T-cell (primary cell): Measurements from ENCODE around the gene NANOG. TPM values are rescaled to one million over a fixed set of nuclear protein-coding genes. Genes with fewer than 3 reads are reported as not detected.
"Not testable (repeated sequence)": the region's sequence is repeated elsewhere in the genome, so short reads cannot be mapped to it uniquely, and the experiment has no call there.

Source experiments
- ATAC-seq, 4 experiments: fragments of 200-7000 bp in 3 of 4; fragments of 150-1000 bp in 1 of 4; cut with Tn5 transposase; replicated peaks in 1 of 4; 1 replicate in 3 of 4; 2 replicates in 1 of 4; pipeline ENCODE4 v1.10.0; 2021; ENCODE audit warnings: moderate library complexity in 3 of 4, mild to moderate bottlenecking in 2 of 4, moderate number of reproducible peaks in 1 of 4
- CTCF ChIA-PET, 2 donors: fragments of 300-600 bp; sonication (Branson Sonifier 250); formaldehyde crosslinking; loops; one replicate each; lab custom pipeline; 2022; ENCODE audit warnings: antibody characterized with exemption in 2 of 2; lab: Charles Lee
- POLR2A ChIA-PET, 2 donors: fragments of 300-600 bp; sonication (Branson Sonifier 250); formaldehyde crosslinking; loops; one replicate each; lab custom pipeline; 2022; ENCODE audit warnings: antibody characterized with exemption in 2 of 2; lab: Charles Lee
- DNase-seq, 35 experiments: peaks; one replicate each; pipeline versions ENCODE4 v3.0.0 to v3.0.0-alpha.2; 2013 to 2023
- H3K27ac ChIP-seq: one replicate; pipeline ENCODE4 v1.5.1; 2013; ENCODE audit warnings: low read length
- H3K27me3 ChIP-seq, 2 experiments: replicated peaks in 1 of 2; 1 replicate in 1 of 2; 2 replicates in 1 of 2; pipeline versions ENCODE4 v1.6.1 to v1.7.0; 2013; ENCODE audit warnings: low read length in 1 of 2, mixed read lengths in 1 of 2; ENCODE audit not compliant: control insufficient read depth in 2 of 2, insufficient read depth in 2 of 2; ENCODE audit errors: extremely low read depth in 1 of 2
- H3K36me3 ChIP-seq, 2 donors: 1 replicate in 1 of 2; 2 replicates in 1 of 2; pipeline versions ENCODE4 v1.6.1 to v1.7.0; 2013; ENCODE audit warnings: low read length in 1 of 2; ENCODE audit not compliant: control insufficient read depth in 2 of 2, insufficient read depth in 1 of 2; ENCODE audit errors: extremely low read depth in 1 of 2
- H3K4me1 ChIP-seq, 2 experiments: 1 replicate in 1 of 2; 2 replicates in 1 of 2; pipeline versions ENCODE4 v1.6.1 to v1.7.0; 2013; ENCODE audit warnings: low read length in 2 of 2, mixed read lengths in 1 of 2; ENCODE audit not compliant: insufficient read depth in 2 of 2, control insufficient read depth in 1 of 2; ENCODE audit errors: extremely low read depth in 1 of 2
- H3K4me3 ChIP-seq, 2 donors: 1 replicate in 1 of 2; 2 replicates in 1 of 2; pipeline versions ENCODE4 v1.5.1 to v1.7.0; 2013; ENCODE audit warnings: mild to moderate bottlenecking in 2 of 2, low read length in 1 of 2, moderate library complexity in 1 of 2; ENCODE audit not compliant: control insufficient read depth in 1 of 2; ENCODE audit errors: extremely low read depth in 1 of 2
- H3K9me3 ChIP-seq: 2 replicates; pipeline ENCODE4 v1.7.0; 2013
- H3K27ac Mint-ChIP-seq, 2 donors: one replicate each; pipeline ENCODE4 v1.8.0; 2020 to 2021; ENCODE audit warnings: mild to moderate bottlenecking in 2 of 2, mixed read lengths in 2 of 2
- H3K27me3 Mint-ChIP-seq, 2 donors: one replicate each; pipeline ENCODE4 v1.8.0; 2021 to 2022; ENCODE audit warnings: mixed read lengths in 2 of 2
- H3K36me3 Mint-ChIP-seq: one replicate; pipeline ENCODE4 v1.8.0; 2021; ENCODE audit warnings: mixed read lengths
- H3K4me1 Mint-ChIP-seq, 3 donors: one replicate each; pipeline ENCODE4 v1.8.0; 2020 to 2022; ENCODE audit warnings: mixed read lengths in 3 of 3, mild to moderate bottlenecking in 1 of 3
- H3K4me3 Mint-ChIP-seq, 3 donors: one replicate each; pipeline ENCODE4 v1.8.0; 2020 to 2022; ENCODE audit warnings: mild to moderate bottlenecking in 3 of 3, mixed read lengths in 3 of 3, moderate library complexity in 3 of 3
- H3K9me3 Mint-ChIP-seq, 3 donors: one replicate each; pipeline ENCODE4 v1.8.0; 2020 to 2022; ENCODE audit warnings: mixed read lengths in 3 of 3
- WGBS: methylation state at CpG from one replicate; pipeline ENCODE4 v1.1.5; 2013; ENCODE audit warnings: missing lambda C conversion rate; ENCODE audit not compliant: insufficient coverage; 5-methylcytosine and 5-hydroxymethylcytosine counted together
- total RNA-seq, 35 experiments: library from RNA in 6 of 35; stranded (reverse) in 6 of 35; fragments of 120-200 nt in 1 of 35; gene quantifications; one replicate each; pipeline versions ENCODE4 v1.2.1 to v1.2.4 and lab custom pipeline; 2013 to 2026

Gene NANOG
- total RNA-seq (under 1 TPM in 3 of 5 donors, not detected in 2; 0.54 to 0.64 (median 0.59) TPM), total RNA-seq (lab: John Stamatoyannopoulos, UW) (0 to 0.07 (median 0) reads per million in 29 experiments)
- not detected for total RNA-seq (2013)

DNA sequence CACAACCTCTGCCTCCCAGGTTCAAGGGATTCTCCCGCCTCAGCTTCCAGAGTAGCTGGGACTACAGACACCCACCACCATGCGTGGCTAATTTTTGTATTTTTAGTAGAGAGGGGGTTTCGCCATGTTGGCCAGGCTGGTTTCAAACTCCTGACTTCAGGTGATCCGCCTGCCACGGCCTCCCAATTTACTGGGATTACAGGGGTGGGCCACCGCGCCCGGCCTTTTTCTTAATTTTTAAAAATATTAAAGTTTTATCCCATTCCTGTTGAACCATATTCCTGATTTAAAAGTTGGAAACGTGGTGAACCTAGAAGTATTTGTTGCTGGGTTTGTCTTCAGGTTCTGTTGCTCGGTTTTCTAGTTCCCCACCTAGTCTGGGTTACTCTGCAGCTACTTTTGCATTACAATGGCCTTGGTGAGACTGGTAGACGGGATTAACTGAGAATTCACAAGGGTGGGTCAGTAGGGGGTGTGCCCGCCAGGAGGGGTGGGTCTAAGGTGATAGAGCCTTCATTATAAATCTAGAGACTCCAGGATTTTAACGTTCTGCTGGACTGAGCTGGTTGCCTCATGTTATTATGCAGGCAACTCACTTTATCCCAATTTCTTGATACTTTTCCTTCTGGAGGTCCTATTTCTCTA, at the start of gene NANOG:
TSS of gene NANOG (plus strand) at position 519 of the 645 bp plus-strand sequence. CDS start 213 bp downstream, outside the sequence.
- H3K9me3 Mint-ChIP-seq, H3K36me3 Mint-ChIP-seq, DNase-seq, H3K27ac Mint-ChIP-seq, H3K4me1 Mint-ChIP-seq, H3K4me3 Mint-ChIP-seq, CTCF ChIA-PET, H3K27ac ChIP-seq, H3K36me3 ChIP-seq, ATAC-seq, POLR2A ChIA-PET, H3K4me3 ChIP-seq, H3K9me3 ChIP-seq, H3K4me1 ChIP-seq: not testable (repeated sequence)
- H3K27me3 Mint-ChIP-seq = peaks cover 13 to 19% of the 10 kb centered on the region in 2 donors
- H3K27me3 ChIP-seq = peaks cover 0 to 12% of the 10 kb centered on the region in 2 experiments
- WGBS = no CpG with 5 or more reads among the region's 13 CpGs

DNA sequence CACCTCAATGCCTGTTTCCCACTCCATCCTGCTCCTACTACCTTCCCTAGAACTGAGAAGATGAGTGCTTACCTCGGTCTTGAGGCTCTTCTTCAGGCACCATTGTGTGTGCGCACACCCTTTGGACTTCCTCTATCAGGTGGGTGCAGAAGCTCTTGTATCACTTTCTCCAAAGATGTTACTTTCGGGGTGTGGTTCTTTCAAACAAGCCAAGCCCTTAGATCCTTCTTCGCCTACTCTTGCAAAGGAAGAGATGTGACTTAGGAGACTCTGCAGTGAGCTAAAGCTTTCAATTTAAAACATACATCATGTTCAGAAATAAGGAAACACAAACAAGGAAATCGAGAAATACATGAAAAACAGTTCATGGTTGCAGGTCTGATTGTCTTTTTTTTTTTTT, 42.0 kb upstream of the NANOG start, which contains the start of gene CLEC4C:
TSS of gene CLEC4C (minus strand) at position 130 of the 400 bp plus-strand sequence. CDS start at position 103, 27 bp downstream.
- ChIA-PET POLR2A (interaction anchor here in 1 of 2 donors (0.7 kb wide), 1 partner anchor 85 kb away, joined by 9 read pairs; no protein-coding TSS in a partner anchor), CTCF (no interaction called here)
- peaks cover 0 to 4% (median 0%) of the 10 kb centered on the region in 3 donors for H3K9me3 Mint-ChIP-seq
- no peaks in the 10 kb centered on the region for H3K36me3 Mint-ChIP-seq
- H3K27ac ChIP-seq = no peak within 1 kb of the TSS
- H3K4me1 ChIP-seq = no peaks in the 10 kb centered on the region
- DNase-seq = no peak
- H3K27me3 ChIP-seq = no peaks in the 10 kb centered on the region
- H3K9me3 ChIP-seq = no peaks in the 10 kb centered on the region
- H3K27ac Mint-ChIP-seq = no peak within 1 kb of the TSS
- WGBS = 81% methylated on average over 2 of the region's 5 CpGs
- no peak within 1 kb of the TSS for H3K4me3 Mint-ChIP-seq
- peaks cover 0 to 4% (median 0%) of the 10 kb centered on the region in 3 donors for H3K4me1 Mint-ChIP-seq
- no peaks in the 10 kb centered on the region for H3K36me3 ChIP-seq
- H3K27me3 Mint-ChIP-seq = no peaks in the 10 kb centered on the region
- H3K4me3 ChIP-seq = no peak within 1 kb of the TSS
- no peak for ATAC-seq

GRCh38 chr12:7748852-7749251, 40.4 kb upstream of the NANOG start:
- CTCF ChIA-PET = no interaction called here
- H3K27ac Mint-ChIP-seq = no peak overlapping the region

DNA sequence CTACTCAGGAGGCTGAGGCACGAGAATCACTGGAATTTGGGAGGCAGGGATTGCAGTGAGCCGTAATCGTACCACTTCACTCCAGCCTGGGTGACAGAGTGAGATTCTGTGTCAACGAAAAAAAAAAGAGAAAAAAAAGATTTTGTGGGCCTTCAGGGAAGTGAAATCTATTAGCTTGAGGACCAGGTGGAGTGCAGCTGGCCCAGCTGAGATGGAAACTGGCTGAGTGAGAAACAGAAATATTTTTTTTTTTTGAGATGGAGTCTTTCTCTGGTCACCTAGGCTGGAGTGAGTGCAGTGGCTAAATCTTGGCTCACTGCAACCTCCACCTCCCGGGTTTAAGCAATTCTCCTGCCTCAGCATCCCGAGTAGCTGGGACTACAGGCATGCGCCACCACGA, 39.8 kb upstream of the NANOG start:
- Mint-ChIP-seq H3K9me3 (no peaks in the 10 kb centered on the region), H3K4me1 (peaks cover 0 to 7% (median 0%) of the 10 kb centered on the region in 3 donors), H3K36me3 (no peaks in the 10 kb centered on the region), H3K27me3 (no peaks in the 10 kb centered on the region), H3K4me3 (no peak overlapping the region), H3K27ac (no peak overlapping the region)
- ChIA-PET POLR2A (no interaction called here), CTCF (no interaction called here)
- no peaks in the 10 kb centered on the region for H3K36me3 ChIP-seq
- no peak overlapping the region for H3K27ac ChIP-seq
- peaks cover 0 to 8% of the 10 kb centered on the region in 2 experiments for H3K4me1 ChIP-seq
- WGBS = 82% methylated on average over 4 of the region's 8 CpGs
- no peak for DNase-seq
- no peaks in the 10 kb centered on the region for H3K27me3 ChIP-seq
- H3K9me3 ChIP-seq = no peaks in the 10 kb centered on the region
- ATAC-seq = no peak
- no peak overlapping the region for H3K4me3 ChIP-seq

More at GRCh38 chr12:7748852-7749251, 40.4 kb upstream of the NANOG start:
- ATAC-seq (no peak), DNase-seq (no peak)
- Mint-ChIP-seq H3K4me1 (peaks cover 0 to 7% (median 0%) of the 10 kb centered on the region in 3 donors), H3K4me3 (no peak overlapping the region), H3K27me3 (no peaks in the 10 kb centered on the region), H3K9me3 (no peaks in the 10 kb centered on the region), H3K36me3 (no peaks in the 10 kb centered on the region)
- peaks cover 0 to 8% of the 10 kb centered on the region in 2 experiments for H3K4me1 ChIP-seq
- no peaks in the 10 kb centered on the region for H3K9me3 ChIP-seq
- no peak overlapping the region for H3K27ac ChIP-seq
- H3K27me3 ChIP-seq = no peaks in the 10 kb centered on the region
- H3K4me3 ChIP-seq = no peak overlapping the region
- POLR2A ChIA-PET = no interaction called here
- H3K36me3 ChIP-seq = no peaks in the 10 kb centered on the region
- 82% methylated on average over 4 of the region's 4 CpGs for WGBS

DNA sequence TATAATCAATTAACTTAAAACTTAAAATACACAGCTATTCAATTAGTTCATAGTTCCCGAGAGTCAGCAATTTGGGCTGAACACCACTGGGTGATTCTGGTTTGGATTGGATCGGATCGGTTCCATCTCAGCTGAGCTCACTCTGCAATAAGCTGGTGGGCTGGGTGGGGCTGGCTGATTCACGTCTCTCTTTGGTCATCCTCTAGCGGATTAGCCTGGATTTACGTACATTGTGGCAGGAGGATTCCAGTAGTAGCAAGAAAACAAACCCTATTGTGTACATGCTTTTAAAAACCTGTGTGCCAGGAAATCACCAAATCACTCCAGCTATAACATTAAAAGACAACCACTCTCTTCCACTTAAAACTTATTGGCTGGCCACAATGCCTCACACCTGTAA, 38.9 kb upstream of the NANOG start:
- ChIA-PET POLR2A (interaction anchor here in 1 of 2 donors (0.7 kb wide), 1 partner anchor 35 kb away, joined by 4 read pairs; no protein-coding TSS in a partner anchor), CTCF (interaction anchor here in 1 of 2 donors (0.6 kb wide), 1 partner anchor 11 kb away, joined by 4 read pairs; no protein-coding TSS in a partner anchor)
- no peak for ATAC-seq
- H3K27ac ChIP-seq = no peak overlapping the region
- peaks cover 0 to 8% of the 10 kb centered on the region in 2 experiments for H3K4me1 ChIP-seq
- no peak overlapping the region for H3K27ac Mint-ChIP-seq
- no peak overlapping the region for H3K4me3 ChIP-seq
- H3K27me3 Mint-ChIP-seq = no peaks in the 10 kb centered on the region
- no peak for DNase-seq
- 100% methylated on average over 1 of the region's 6 CpGs for WGBS
- H3K9me3 Mint-ChIP-seq = no peaks in the 10 kb centered on the region
- H3K36me3 ChIP-seq = no peaks in the 10 kb centered on the region
- no peaks in the 10 kb centered on the region for H3K36me3 Mint-ChIP-seq
- no peaks in the 10 kb centered on the region for H3K27me3 ChIP-seq
- no peak overlapping the region for H3K4me3 Mint-ChIP-seq
- peaks cover 0 to 7% (median 0%) of the 10 kb centered on the region in 3 donors for H3K4me1 Mint-ChIP-seq
- H3K9me3 ChIP-seq = no peaks in the 10 kb centered on the region

DNA sequence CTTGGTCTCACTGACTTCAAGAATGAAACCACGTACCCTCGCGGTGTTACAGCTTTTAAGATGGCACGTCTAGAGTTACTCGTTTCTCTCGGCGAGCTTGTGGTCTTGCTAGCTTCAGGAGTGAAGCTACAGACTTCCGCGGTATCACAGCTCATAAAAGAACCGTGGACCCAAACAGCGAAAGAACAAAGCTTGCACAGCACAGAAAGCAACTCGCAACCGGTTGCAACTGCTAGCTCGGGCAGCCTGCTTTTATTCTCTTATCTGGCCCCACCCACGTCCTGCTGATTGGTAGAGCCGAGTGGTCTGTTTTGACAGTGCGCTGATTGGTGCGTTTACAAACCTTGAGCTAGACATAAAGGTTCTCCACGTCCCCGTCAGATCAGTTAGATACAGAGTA, 37.8 kb upstream of the NANOG start:
- H3K27ac Mint-ChIP-seq = no peak overlapping the region
- WGBS = 73% methylated on average over 19 of the region's 20 CpGs
- DNase-seq (no peak), ATAC-seq (no peak)
- ChIA-PET POLR2A (interaction anchor here in 1 of 2 donors (0.5 kb wide), 1 partner anchor 14 kb away, joined by 5 read pairs; no protein-coding TSS in a partner anchor), CTCF (no interaction called here)
- Histone ChIP-seq H3K27ac (no peak overlapping the region), H3K27me3 (no peaks in the 10 kb centered on the region), H3K4me1 (peaks cover 0 to 18% of the 10 kb centered on the region in 2 experiments), H3K4me3 (no peak overlapping the region), H3K9me3 (no peaks in the 10 kb centered on the region), H3K36me3 (no peaks in the 10 kb centered on the region)
- H3K36me3 Mint-ChIP-seq = no peaks in the 10 kb centered on the region
- H3K9me3 Mint-ChIP-seq = no peaks in the 10 kb centered on the region
- H3K4me3 Mint-ChIP-seq = no peak overlapping the region
- no peaks in the 10 kb centered on the region for H3K27me3 Mint-ChIP-seq
- peaks cover 0 to 14% (median 0%) of the 10 kb centered on the region in 3 donors for H3K4me1 Mint-ChIP-seq
